Heart left ventricle (tissue), 16 donors: Measurements from ENCODE around the gene IER5L. TPM values are rescaled to one million over a fixed set of nuclear protein-coding genes. Genes with fewer than 3 reads are reported as not detected.

Experiments
- ATAC-seq, 4 donors: fragments of 200-7000 bp; cut with Tn5 transposase; one replicate each; pipeline ENCODE4 v1.9.1; 2020 to 2022; ENCODE audit warnings: moderate library complexity in 4 of 4, mild to moderate bottlenecking in 3 of 4, moderate number of reproducible peaks in 1 of 4
- DNase-seq, 5 donors: peaks; one replicate each; pipeline ENCODE4 v3.0.0-alpha.2; 2020
- H3K27ac ChIP-seq, 12 donors: fragments of 200-600 bp; sonication (generic) in 4 of 12; one replicate each; pipeline versions ENCODE4 v1.5.0 to v1.8.0; 2016 to 2022; ENCODE audit warnings: mild to moderate bottlenecking in 2 of 12
- H3K27me3 ChIP-seq, 9 donors: fragments of 200-600 bp; sonication (generic) in 2 of 9; one replicate each; pipeline versions ENCODE4 v1.5.1 to v1.8.0; 2016 to 2022; ENCODE audit warnings: mild to moderate bottlenecking in 3 of 9
- H3K36me3 ChIP-seq, 9 donors: fragments of 200-600 bp; sonication (generic) in 2 of 9; one replicate each; pipeline versions ENCODE4 v1.5.0 to v1.8.0; 2018 to 2022; ENCODE audit warnings: mild to moderate bottlenecking in 2 of 9
- H3K4me1 ChIP-seq, 12 donors: fragments of 200-600 bp; sonication (generic) in 4 of 12; one replicate each; pipeline versions ENCODE4 v1.5.0 to v1.8.0; 2016 to 2022; ENCODE audit warnings: mild to moderate bottlenecking in 3 of 12
- H3K4me3 ChIP-seq, 12 donors: fragments of 200-600 bp; sonication (generic) in 4 of 12; one replicate each; pipeline versions ENCODE4 v1.5.0 to v1.8.0; 2017 to 2022; ENCODE audit warnings: mild to moderate bottlenecking in 9 of 12, moderate library complexity in 4 of 12
- H3K9me3 ChIP-seq, 12 donors: fragments of 200-600 bp; sonication (generic) in 4 of 12; one replicate each; pipeline versions ENCODE4 v1.5.0 to v1.8.0; 2016 to 2022; ENCODE audit warnings: mild to moderate bottlenecking in 1 of 12
- CTCF ChIP-seq, 12 donors: fragments of 200-600 bp; sonication (generic) in 4 of 12; IDR thresholded peaks; one replicate each; pipeline versions ENCODE4 v1.5.0 to v1.8.0; 2018 to 2022; ENCODE audit warnings: antibody characterized with exemption in 12 of 12, mild to moderate bottlenecking in 5 of 12
- POLR2A ChIP-seq, 2 donors: fragments of 450-650 bp; IDR thresholded peaks; one replicate each; pipeline ENCODE4 v1.6.1; 2017; ENCODE audit warnings: antibody characterized with exemption in 2 of 2, mild to moderate bottlenecking in 2 of 2, moderate library complexity in 2 of 2
- WGBS, 4 donors: extraction: QIAGEN DNeasy Blood & Tissue Kit in 2 of 4; methylation state at CpG; one replicate each; pipeline versions ENCODE4 v1.1.5 to v1.1.7; 2013 to 2018; 5-methylcytosine and 5-hydroxymethylcytosine counted together
- intact Hi-C, 10 donors: fragments of 100-400 bp; cut with DNase I; formaldehyde crosslinking; loops; one replicate each; pipeline versions ENCODE4 v1.11.1 to v1.14.2; 2022
- polyA plus RNA-seq, 2 donors: library from polyadenylated mRNA; stranded (reverse); fragments of 200-250 nt; gene quantifications; one replicate each; pipeline ENCODE4 v1.2.3, GENCODE V29; 2013
- total RNA-seq, 9 donors: library from RNA; depleted of rRNA in 2 of 9; stranded (reverse); fragments of >200 nt in 2 of 9; fragmentation: NEBNext Ultra II Directional in 3 of 9; extraction: Animal tissue kit (Norgen Biotek cat#: 25700) in 3 of 9; gene quantifications; one replicate each; pipeline versions ENCODE4 v1.1.0 to v1.2.4, GENCODE V29; 2016 to 2023
- donor health status: ischemic (EF 13 %, LVEDD 7.1; RV severe dilation, severe dysfunction).
- donor health status: healthy with polysubstance abuse.
- donor health status: DM: no; HTN: yes; CAD: no.
- donor health status: DM: no; HTN: no; CAD: no.
- donor health status: ischemic (EF 25% LVEDD 6.9; RV normal size, moderate dysfunction).
- donor health status: ischemic (EF 25% LVEDD 5.7; RV mildly dilated, moderate dysfunction).
- donor health status: healthy.
- donor health status: DM: yes; HTN: yes; CAD: no.
- donor health status: ischemic (EF 35%, LVEDD 5.7; RV mildly dilated, moderate dysfunction).
- donor health status: nonischemic (EF 11% LVEDD 7.7; RV severe dilation, severe dysfunction).
- donor health status: DM: yes; HTN: yes; CAD: no.
- donor health status: PGD.
- donor health status: ischemic (EF 29% LVEDD 5.4; RV normal size, mild dysfunction).
- donor health status: nonischemic (EF 23%, LVEDD 6.1; RV moderate dilation, normal function).

IER5L gene
- total and polyA plus RNA-seq, 11 donors, result 2.8 to 18.4 (median 5.5) TPM

GRCh38 chr9:129224618-129225489, 46.8 kb upstream of the IER5L start:
- no peak for TF ChIP-seq CTCF (IDR thresholded peaks at IDR 0.05)
- no peak for TF ChIP-seq POLR2A (IDR thresholded peaks at IDR 0.05)
- intact Hi-C loops, result no loop called here
- ATAC-seq, result no peak
- Histone ChIP-seq H3K4me1 (peaks cover 0 to 31% (median 18%) of the 10 kb centered on the region in 12 donors), H3K27me3 (no peaks in the 10 kb centered on the region), H3K9me3 (no peaks in the 10 kb centered on the region), H3K27ac (peak overlapping the region in 11 of 12 donors; percentile 50 to 92 (median 72)), H3K4me3 (peak overlapping the region in 1 of 12 donors; percentile 3), H3K36me3 (no peaks in the 10 kb centered on the region)
- WGBS, 4 donors, result 89 to 92% (median 90%) methylated on average over 12 to 17 of the region's 17 CpGs
- DNase-seq, result peak in 3 of 5 donors; percentile 28 to 54 (median 28)

GRCh38 chr9:129223551-129224208, 45.6 kb upstream of the IER5L start:
- H3K4me1 ChIP-seq, result peaks cover 0 to 31% (median 18%) of the 10 kb centered on the region in 12 donors
- DNase-seq (peak in 2 of 5 donors; percentile 23 to 47), ATAC-seq (no peak)
- H3K27ac ChIP-seq, result peak overlapping the region in 5 of 12 donors; percentile 25 to 92 (median 83)
- H3K27me3 ChIP-seq, result no peaks in the 10 kb centered on the region
- intact Hi-C loops, result no loop called here
- H3K36me3 ChIP-seq, result no peaks in the 10 kb centered on the region
- TF ChIP-seq CTCF (IDR thresholded peaks at IDR 0.05), result no peak
- no peak for TF ChIP-seq POLR2A (IDR thresholded peaks at IDR 0.05)
- H3K4me3 ChIP-seq, result no peak overlapping the region
- 71 to 77% (median 74%) methylated on average over 13 to 15 of the region's 15 CpGs for WGBS, 4 donors
- H3K9me3 ChIP-seq, result no peaks in the 10 kb centered on the region

- H3K36me3 ChIP-seq, result no peaks in the 10 kb centered on the region
- no peak for DNase-seq
- WGBS, 4 donors, result 93 to 96% (median 94%) methylated on average over 13 of the region's 13 CpGs
- intact Hi-C loops, result no loop called here
- no peaks in the 10 kb centered on the region for H3K27me3 ChIP-seq
- peaks cover 0 to 36% (median 18%) of the 10 kb centered on the region in 12 donors for H3K4me1 ChIP-seq
- no peak overlapping the region for H3K27ac ChIP-seq
- ATAC-seq, result no peak
- no peaks in the 10 kb centered on the region for H3K9me3 ChIP-seq
- H3K4me3 ChIP-seq, result no peak overlapping the region
- TF ChIP-seq CTCF (IDR thresholded peaks at IDR 0.05) (no peak), POLR2A (IDR thresholded peaks at IDR 0.05) (no peak)
These were observed 44.8 kb upstream of the IER5L start for GRCh38 chr9:129222819-129223218.

GRCh38 chr9:129221979-129222635, 44.0 kb upstream of the IER5L start:
- Histone ChIP-seq H3K36me3 (no peaks in the 10 kb centered on the region), H3K4me1 (peaks cover 0 to 42% (median 20%) of the 10 kb centered on the region in 12 donors), H3K27ac (no peak overlapping the region), H3K9me3 (no peaks in the 10 kb centered on the region), H3K4me3 (no peak overlapping the region), H3K27me3 (no peaks in the 10 kb centered on the region)
- no peak for ATAC-seq
- 88 to 93% (median 91%) methylated on average over 10 to 15 of the region's 15 CpGs for WGBS, 4 donors
- peak in 1 of 5 donors; percentile 40 for DNase-seq
- TF ChIP-seq CTCF (IDR thresholded peaks at IDR 0.05) (no peak), POLR2A (IDR thresholded peaks at IDR 0.05) (no peak)
- intact Hi-C loops, result no loop called here
